GM19328 (cell line): ENCODE data around the gene AKT3.
A peak's percentile ranks its signal among the peaks of the same experiment; 100 is the strongest.

ENCODE experiments used
- ATAC-seq: cut with Tn5 transposase; IDR thresholded peaks from one replicate; pipeline ENCODE4 v1.9.1; 2021; ENCODE audit warnings: mild to moderate bottlenecking, moderate library complexity; ENCODE audit not compliant: unreplicated experiment

AKT3 gene

GRCh38 chr1:243735457-243735856 is 114.6 kb downstream of the AKT3 start:
- ATAC-seq = no peak

GRCh38 chr1:243734308-243734695 is 115.7 kb downstream of the AKT3 start:
- no peak for ATAC-seq

GRCh38 chr1:243733670-243734307 is 116.3 kb downstream of the AKT3 start:
- no peak for ATAC-seq

GRCh38 chr1:243732637-243733036 is 117.4 kb downstream of the AKT3 start:
- ATAC-seq = no peak

GRCh38 chr1:243731974-243732625 is 117.9 kb downstream of the AKT3 start:
- no peak for ATAC-seq

- ATAC-seq = no peak
Observed at GRCh38 chr1:243731301-243731891, 118.6 kb downstream of the AKT3 start.

- ATAC-seq = no peak
Observed at GRCh38 chr1:243730487-243731150, 119.4 kb downstream of the AKT3 start.

GRCh38 chr1:243729956-243730355 is 120.1 kb downstream of the AKT3 start:
- ATAC-seq = no peak

- ATAC-seq = peak; percentile 85
Observed at GRCh38 chr1:243727503-243728203, 122.4 kb downstream of the AKT3 start.

- ATAC-seq = peak; percentile 11
Observed at GRCh38 chr1:243726806-243727502, 123.1 kb downstream of the AKT3 start.

GRCh38 chr1:243725846-243726245 is 124.2 kb downstream of the AKT3 start:
- no peak for ATAC-seq

- no peak for ATAC-seq
Observed at GRCh38 chr1:243725075-243725474, 125.0 kb downstream of the AKT3 start.

GRCh38 chr1:243723458-243724043 is 126.5 kb downstream of the AKT3 start:
- no peak for ATAC-seq

GRCh38 chr1:243723050-243723449 is 127.0 kb downstream of the AKT3 start:
- no peak for ATAC-seq

- ATAC-seq = no peak
Observed at GRCh38 chr1:243719476-243719875, 130.6 kb downstream of the AKT3 start.

- no peak for ATAC-seq
Observed at GRCh38 chr1:243718893-243719292, 131.2 kb downstream of the AKT3 start.

- no peak for ATAC-seq
Observed at GRCh38 chr1:243718022-243718421, 132.0 kb downstream of the AKT3 start.

- ATAC-seq = no peak
Observed at GRCh38 chr1:243716906-243717305, 133.1 kb downstream of the AKT3 start.

GRCh38 chr1:243715285-243715684 is 134.8 kb downstream of the AKT3 start:
- no peak for ATAC-seq

- ATAC-seq = no peak
Observed at GRCh38 chr1:243713470-243714186, 136.4 kb downstream of the AKT3 start.
